Esophagus squamous epithelium (tissue), 5 donors: ENCODE data around the gene SLC2A8. TPM values are rescaled to one million over a fixed set of nuclear protein-coding genes. Genes with fewer than 3 reads are reported as not detected.

Experiments
- DNase-seq: peaks from one replicate; lab custom pipeline; 2025; lab: John Stamatoyannopoulos, UW
- H3K27ac ChIP-seq, 4 donors: fragments of 200-600 bp; sonication (generic); one replicate each; pipeline ENCODE4 v1.5.1; 2016 to 2019; ENCODE audit warnings: mild to moderate bottlenecking in 1 of 4
- H3K27me3 ChIP-seq, 4 donors: fragments of 200-600 bp; sonication (generic); 1 replicate in 3 of 4; 2 replicates in 1 of 4; pipeline versions ENCODE4 v1.5.1 to v1.6.0; 2017 to 2021; ENCODE audit warnings: antibody characterized with exemption in 1 of 4
- H3K36me3 ChIP-seq, 3 donors: fragments of 200-600 bp; sonication (generic); one replicate each; pipeline ENCODE4 v1.5.1; 2016 to 2019
- H3K4me1 ChIP-seq, 3 donors: fragments of 200-600 bp; sonication (generic); one replicate each; pipeline ENCODE4 v1.5.1; 2017 to 2019
- H3K4me3 ChIP-seq, 4 donors: fragments of 200-600 bp; sonication (generic); 1 replicate in 3 of 4; 2 replicates in 1 of 4; pipeline ENCODE4 v1.5.1; 2016 to 2019; ENCODE audit warnings: mild to moderate bottlenecking in 2 of 4, moderate library complexity in 1 of 4
- H3K9me3 ChIP-seq, 3 donors: fragments of 200-600 bp; sonication (generic); one replicate each; pipeline ENCODE4 v1.5.1; 2016 to 2019
- CTCF ChIP-seq, 6 experiments: fragments of 450-650 bp in 4 of 6; fragments of 200-600 bp in 2 of 6; sonication (generic) in 2 of 6; IDR thresholded peaks; one replicate each; pipeline ENCODE4 v1.5.1; 2016 to 2019; ENCODE audit warnings: antibody characterized with exemption in 6 of 6, mild to moderate bottlenecking in 4 of 6, moderate library complexity in 4 of 6
- POLR2A ChIP-seq, 4 donors: fragments of 450-650 bp; IDR thresholded peaks; one replicate each; pipeline ENCODE4 v1.6.1; 2017; ENCODE audit warnings: antibody characterized with exemption in 4 of 4, mild to moderate bottlenecking in 4 of 4, moderate library complexity in 3 of 4
- WGBS, 2 donors: methylation state at CpG; one replicate each; pipeline ENCODE4 v1.1.5; 2018; 5-methylcytosine and 5-hydroxymethylcytosine counted together
- intact Hi-C: fragments of 100-400 bp; cut with DNase I; formaldehyde crosslinking; loops from one replicate; pipeline ENCODE4 v1.15.0; 2022
- total RNA-seq, 4 donors: library from RNA; depleted of rRNA; stranded (reverse); fragments of >200 nt; gene quantifications; one replicate each; pipeline ENCODE4 v1.1.0, GENCODE V29; 2016
- donor health status: DM: yes; HTN: yes; CAD: no.

The SLC2A8 gene
- total RNA-seq, 4 donors from 2014 or later = 6.2 to 28.3 (median 16.7) TPM

- Histone ChIP-seq H3K36me3 (no peaks in the 10 kb centered on the region), H3K4me1 (peaks cover 34 to 89% (median 40%) of the 10 kb centered on the region in 3 donors), H3K4me3 (peak overlapping the region in 1 of 4 donors; percentile 96), H3K27ac (peak overlapping the region in 2 of 4 donors; percentile 94 to 95), H3K27me3 (no peaks in the 10 kb centered on the region), H3K9me3 (no peaks in the 10 kb centered on the region)
- TF ChIP-seq CTCF (IDR thresholded peaks at IDR 0.05) (no peak), POLR2A (IDR thresholded peaks at IDR 0.05) (no peak)
- WGBS, 2 donors = 67 to 91% methylated on average over 1 to 4 of the region's 10 CpGs
- intact Hi-C loops = no loop called here
- no peak for DNase-seq
Measured at GRCh38 chr9:127422133-127422782, 25.3 kb downstream of the SLC2A8 start.

- H3K9me3 ChIP-seq = no peaks in the 10 kb centered on the region
- H3K4me1 ChIP-seq = peaks cover 31 to 88% (median 35%) of the 10 kb centered on the region in 3 donors
- DNase-seq = no peak
- intact Hi-C loops = no loop called here
- H3K27ac ChIP-seq = peak overlapping the region; percentile 83 to 95 (median 92)
- no peak for TF ChIP-seq POLR2A (IDR thresholded peaks at IDR 0.05)
- no peak for TF ChIP-seq CTCF (IDR thresholded peaks at IDR 0.05)
- no peaks in the 10 kb centered on the region for H3K27me3 ChIP-seq
- H3K4me3 ChIP-seq = peak overlapping the region; percentile 58 to 96 (median 83)
- peaks cover 0 to 3% (median 0%) of the 10 kb centered on the region in 3 donors for H3K36me3 ChIP-seq
- WGBS, 2 donors = 51 to 56% methylated on average over 2 to 4 of the region's 6 CpGs
Measured at GRCh38 chr9:127422787-127423186, 25.8 kb downstream of the SLC2A8 start.

GRCh38 chr9:127423476-127423933, 26.5 kb downstream of the SLC2A8 start:
- Histone ChIP-seq H3K4me1 (peaks cover 27 to 84% (median 29%) of the 10 kb centered on the region in 3 donors), H3K27me3 (no peaks in the 10 kb centered on the region), H3K9me3 (no peaks in the 10 kb centered on the region), H3K27ac (peak overlapping the region; percentile 83 to 95 (median 92)), H3K4me3 (peak overlapping the region; percentile 58 to 96 (median 83)), H3K36me3 (peaks cover 0 to 10% (median 0%) of the 10 kb centered on the region in 3 donors)
- DNase-seq = no peak
- 1 to 3% methylated on average over 9 of the region's 9 CpGs for WGBS, 2 donors
- TF ChIP-seq CTCF (IDR thresholded peaks at IDR 0.05) (no peak), POLR2A (IDR thresholded peaks at IDR 0.05) (no peak)
- intact Hi-C loops = no loop called here

- WGBS, 2 donors = 0% methylated on average over 13 to 43 of the region's 54 CpGs
- Histone ChIP-seq H3K4me1 (peaks cover 26 to 78% (median 27%) of the 10 kb centered on the region in 3 donors), H3K27me3 (no peaks in the 10 kb centered on the region), H3K9me3 (no peaks in the 10 kb centered on the region), H3K36me3 (peaks cover 0 to 16% (median 2%) of the 10 kb centered on the region in 3 donors), H3K27ac (peak within 1 kb of the TSS; percentile 83 to 95 (median 92)), H3K4me3 (peak within 1 kb of the TSS; percentile 58 to 96 (median 83))
- intact Hi-C loops = no loop called here
- DNase-seq = peak; percentile 61
- TF ChIP-seq CTCF (IDR thresholded peaks at IDR 0.05) (peak in 1 of 6 experiments; percentile 16), POLR2A (IDR thresholded peaks at IDR 0.05) (peak in 2 of 4 donors; percentile 40 to 72)
Measured at GRCh38 chr9:127423934-127424675, 27.1 kb downstream of the SLC2A8 start, which contains the start of gene ZNF79. ZNF79 (plus strand) TSS chr9:127424382; CDS start chr9:127424788, 406 bp downstream.
